ENCODE measurements around the gene C4BPA.

Gene C4BPA

DNA sequence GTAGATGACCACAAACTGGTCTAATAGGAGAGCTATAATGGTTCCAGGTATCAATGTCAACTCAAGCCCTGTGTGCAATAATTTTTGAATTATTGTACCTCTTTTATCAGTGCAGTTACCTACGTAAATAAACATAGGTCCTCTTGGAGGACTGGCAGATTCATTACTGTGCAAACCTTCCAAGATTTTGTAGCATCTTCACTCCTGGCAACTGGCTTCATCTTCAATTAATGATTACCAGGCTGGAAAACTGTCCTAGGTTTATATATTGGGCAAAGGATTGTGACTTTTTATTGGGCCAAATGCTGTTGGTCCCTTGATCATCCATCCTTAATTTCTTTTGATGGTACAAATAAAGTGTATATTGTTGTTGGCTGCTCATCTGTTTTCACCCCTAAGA lies 35.6 kb downstream of the C4BPA start:
- H3K9me3 ChIP-seq (ENCODE audit: control insufficient read depth in 5 of 5, low read length in 5 of 5), result no peaks in the 10 kb centered on the region
- H3K36me3 ChIP-seq (ENCODE audit: control insufficient read depth in 5 of 5, insufficient read depth in 5 of 5, low read length in 5 of 5), result no peaks in the 10 kb centered on the region
- H3K27me3 ChIP-seq (ENCODE audit: control insufficient read depth in 5 of 5, insufficient read depth in 4 of 5, low read length in 5 of 5), result no peaks in the 10 kb centered on the region
- no peaks in the 10 kb centered on the region for H3K4me1 ChIP-seq (ENCODE audit: control insufficient read depth in 5 of 5, insufficient read depth in 5 of 5, low read length in 5 of 5)
- H3K4me3 ChIP-seq (ENCODE audit: low read depth in 1 of 5, low read length in 5 of 5), result no peak overlapping the region
- no peak overlapping the region for H3K9ac ChIP-seq (ENCODE audit: low read length in 5 of 5)
- no peak overlapping the region for H3K27ac ChIP-seq (ENCODE audit: low read depth, low read length)

DNA sequence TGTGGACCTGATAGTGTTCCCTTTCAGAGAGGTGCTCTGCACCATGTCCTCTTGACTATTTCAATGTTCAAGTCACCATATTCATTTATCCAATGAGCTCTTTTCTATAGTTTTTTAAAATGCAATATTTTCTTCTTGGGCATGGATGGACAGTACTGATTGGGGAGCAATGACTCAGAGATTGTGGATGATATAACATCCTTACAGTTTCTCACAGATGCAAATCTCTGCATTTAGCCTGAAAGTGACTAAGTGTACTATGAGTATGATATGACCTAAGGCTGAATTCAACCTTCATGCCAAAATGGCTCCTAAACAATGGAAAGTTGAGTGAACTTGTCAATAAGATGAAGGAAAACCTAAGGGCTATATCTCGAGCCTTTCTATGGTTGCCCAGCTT lies 36.5 kb downstream of the C4BPA start:
- H3K4me1 ChIP-seq (ENCODE audit: control insufficient read depth in 5 of 5, insufficient read depth in 5 of 5, low read length in 5 of 5), result no peaks in the 10 kb centered on the region
- no peak overlapping the region for H3K27ac ChIP-seq (ENCODE audit: low read depth, low read length)
- H3K36me3 ChIP-seq (ENCODE audit: control insufficient read depth in 5 of 5, insufficient read depth in 5 of 5, low read length in 5 of 5), result no peaks in the 10 kb centered on the region
- H3K27me3 ChIP-seq (ENCODE audit: control insufficient read depth in 5 of 5, insufficient read depth in 4 of 5, low read length in 5 of 5), result no peaks in the 10 kb centered on the region
- H3K9ac ChIP-seq (ENCODE audit: low read length in 5 of 5), result no peak overlapping the region
- H3K9me3 ChIP-seq (ENCODE audit: control insufficient read depth in 5 of 5, low read length in 5 of 5), result no peaks in the 10 kb centered on the region
- no peak overlapping the region for H3K4me3 ChIP-seq (ENCODE audit: low read depth in 1 of 5, low read length in 5 of 5)

DNA sequence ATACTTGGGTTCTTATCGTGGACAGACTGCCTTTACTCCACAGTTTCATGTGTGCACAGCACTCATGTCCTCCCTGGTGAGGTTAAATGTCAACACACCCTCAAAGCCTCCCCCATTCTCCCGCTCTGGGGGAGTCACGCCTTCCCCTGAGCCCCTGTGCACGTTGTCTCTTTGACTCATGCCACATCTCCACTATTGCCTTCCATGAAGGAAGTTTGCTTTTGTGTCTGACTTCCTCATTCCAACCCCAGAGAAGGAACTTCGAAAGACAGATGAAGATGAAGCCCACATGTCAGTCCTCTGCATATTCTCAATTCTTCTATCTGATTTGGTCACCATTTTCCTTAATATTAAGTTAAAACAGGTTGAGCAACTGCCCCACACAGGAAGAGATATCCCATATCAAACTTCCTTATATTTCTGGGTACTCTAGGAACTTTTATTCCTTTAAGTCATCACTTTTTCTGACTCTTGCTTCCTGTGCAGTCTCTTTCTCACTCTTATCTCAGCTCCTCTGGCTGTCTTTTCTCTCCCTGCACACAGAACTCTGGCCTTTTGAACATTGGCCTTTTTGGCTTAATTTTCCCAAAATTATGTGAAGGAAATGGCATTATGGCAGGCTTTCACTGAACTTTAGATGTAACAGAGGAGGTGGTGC lies 41.5 kb downstream of the C4BPA start:
- no peak overlapping the region for H3K4me3 ChIP-seq (ENCODE audit: low read depth in 1 of 5, low read length in 5 of 5)
- H3K27me3 ChIP-seq (ENCODE audit: control insufficient read depth in 5 of 5, insufficient read depth in 4 of 5, low read length in 5 of 5), result no peaks in the 10 kb centered on the region
- H3K4me1 ChIP-seq (ENCODE audit: control insufficient read depth in 5 of 5, insufficient read depth in 5 of 5, low read length in 5 of 5), result no peaks in the 10 kb centered on the region
- H3K36me3 ChIP-seq (ENCODE audit: control insufficient read depth in 5 of 5, insufficient read depth in 5 of 5, low read length in 5 of 5), result no peaks in the 10 kb centered on the region
- no peaks in the 10 kb centered on the region for H3K9me3 ChIP-seq (ENCODE audit: control insufficient read depth in 5 of 5, low read length in 5 of 5)
- no peak overlapping the region for H3K9ac ChIP-seq (ENCODE audit: low read length in 5 of 5)
- H3K27ac ChIP-seq (ENCODE audit: low read depth, low read length), result no peak overlapping the region

DNA sequence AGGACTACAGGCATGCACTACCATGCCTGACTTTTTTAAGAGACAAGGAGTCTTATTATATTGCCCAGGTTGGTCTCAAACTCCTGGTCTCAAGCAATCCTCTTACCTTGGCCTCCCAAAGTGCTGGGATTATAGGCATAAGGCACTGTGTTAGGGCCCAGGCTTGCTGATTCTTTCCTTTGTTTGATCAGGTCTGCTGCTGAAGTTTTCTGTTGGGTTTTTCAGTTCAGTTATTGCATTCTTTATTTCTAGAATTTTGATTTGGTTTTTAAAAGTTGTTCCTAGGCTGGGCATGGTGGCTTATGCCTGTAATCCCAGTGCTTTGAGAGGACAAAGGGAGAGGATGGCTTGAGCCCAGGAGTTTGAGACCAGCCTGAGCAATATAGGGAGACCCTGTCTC lies 47.9 kb downstream of the C4BPA start:
- no peaks in the 10 kb centered on the region for H3K36me3 ChIP-seq (ENCODE audit: control insufficient read depth in 5 of 5, insufficient read depth in 5 of 5, low read length in 5 of 5)
- no peak overlapping the region for H3K27ac ChIP-seq (ENCODE audit: low read depth, low read length)
- no peak overlapping the region for H3K4me3 ChIP-seq (ENCODE audit: low read depth in 1 of 5, low read length in 5 of 5)

DNA sequence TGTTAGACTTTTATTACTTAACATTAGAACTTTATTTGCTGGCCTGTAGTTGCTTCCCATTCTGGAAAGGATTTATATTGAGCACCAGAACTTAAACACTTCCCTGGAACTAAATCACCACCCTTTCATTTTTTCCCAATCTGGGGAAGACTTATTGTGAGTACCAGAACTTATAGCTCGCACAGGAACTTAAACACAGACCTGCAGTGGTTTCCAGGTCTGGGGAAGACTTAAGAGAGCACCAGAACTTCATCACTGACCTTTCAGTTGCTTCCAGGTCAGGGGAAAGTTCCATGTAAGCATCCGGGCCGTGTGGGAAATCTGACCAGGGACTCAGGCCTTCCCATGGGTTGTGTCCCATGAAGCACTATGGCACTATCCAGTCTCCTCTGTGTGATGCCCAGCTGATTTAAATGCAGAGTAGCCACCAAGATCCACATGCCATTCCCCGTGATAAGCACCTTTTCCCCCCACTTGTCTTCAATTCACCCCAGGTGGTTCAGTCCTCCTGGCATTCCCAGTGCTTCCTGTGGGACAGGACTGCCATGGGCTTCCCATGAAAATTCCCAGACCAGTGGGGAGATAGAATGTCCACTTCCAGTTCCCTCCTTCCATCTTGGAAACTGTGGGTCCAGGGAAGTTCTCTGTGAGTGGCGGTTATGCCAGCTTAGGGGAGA lies 48.9 kb downstream of the C4BPA start:
- Histone ChIP-seq H3K4me1 (ENCODE audit: control insufficient read depth in 5 of 5, insufficient read depth in 5 of 5, low read length in 5 of 5) (peaks cover 0 to 4% (median 2%) of the 10 kb centered on the region in 5 donors), H3K27me3 (ENCODE audit: control insufficient read depth in 5 of 5, insufficient read depth in 4 of 5, low read length in 5 of 5) (no peaks in the 10 kb centered on the region), H3K9ac (ENCODE audit: low read length in 5 of 5) (peak overlapping the region in 1 of 5 donors; percentile 52), H3K4me3 (ENCODE audit: low read depth in 1 of 5, low read length in 5 of 5) (no peak overlapping the region), H3K36me3 (ENCODE audit: control insufficient read depth in 5 of 5, insufficient read depth in 5 of 5, low read length in 5 of 5) (no peaks in the 10 kb centered on the region), H3K9me3 (ENCODE audit: control insufficient read depth in 5 of 5, low read length in 5 of 5) (peaks cover 3 to 14% (median 9%) of the 10 kb centered on the region in 5 donors), H3K27ac (ENCODE audit: low read depth, low read length) (no peak overlapping the region)

More for the DNA sequence above, 47.9 kb downstream of the C4BPA start:
- no peaks in the 10 kb centered on the region for H3K27me3 ChIP-seq (ENCODE audit: control insufficient read depth in 5 of 5, insufficient read depth in 4 of 5, low read length in 5 of 5)
- peaks cover 3 to 12% (median 9%) of the 10 kb centered on the region in 5 donors for H3K9me3 ChIP-seq (ENCODE audit: control insufficient read depth in 5 of 5, low read length in 5 of 5)
- H3K4me1 ChIP-seq (ENCODE audit: control insufficient read depth in 5 of 5, insufficient read depth in 5 of 5, low read length in 5 of 5), result peaks cover 0 to 4% (median 0%) of the 10 kb centered on the region in 5 donors
- H3K9ac ChIP-seq (ENCODE audit: low read length in 5 of 5), result no peak overlapping the region

DNA sequence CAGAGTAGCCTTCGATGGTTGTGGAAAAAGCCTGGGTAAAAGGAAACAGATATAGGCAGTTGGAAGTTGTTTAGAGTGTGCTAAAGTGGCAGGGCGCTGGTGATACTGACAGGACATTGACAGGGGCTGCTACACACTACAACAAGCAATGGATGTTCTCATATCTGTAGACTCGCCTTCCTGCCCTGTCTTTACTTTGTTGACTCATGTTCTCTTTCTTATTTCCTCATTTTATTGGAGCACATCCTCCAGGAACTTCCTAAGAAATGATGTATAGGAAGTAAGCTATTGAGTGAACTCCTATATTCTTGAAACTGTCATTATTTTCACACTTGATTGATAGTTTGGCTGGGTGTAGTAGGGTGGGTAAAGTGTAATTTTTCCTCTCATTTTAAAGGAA lies 51.0 kb downstream of the C4BPA start:
- Histone ChIP-seq H3K27me3 (ENCODE audit: control insufficient read depth in 5 of 5, insufficient read depth in 4 of 5, low read length in 5 of 5) (no peaks in the 10 kb centered on the region), H3K9ac (ENCODE audit: low read length in 5 of 5) (no peak overlapping the region), H3K27ac (ENCODE audit: low read depth, low read length) (no peak overlapping the region), H3K36me3 (ENCODE audit: control insufficient read depth in 5 of 5, insufficient read depth in 5 of 5, low read length in 5 of 5) (no peaks in the 10 kb centered on the region), H3K9me3 (ENCODE audit: control insufficient read depth in 5 of 5, low read length in 5 of 5) (peaks cover 3 to 15% (median 9%) of the 10 kb centered on the region in 5 donors), H3K4me1 (ENCODE audit: control insufficient read depth in 5 of 5, insufficient read depth in 5 of 5, low read length in 5 of 5) (peaks cover 0 to 4% (median 2%) of the 10 kb centered on the region in 5 donors), H3K4me3 (ENCODE audit: low read depth in 1 of 5, low read length in 5 of 5) (no peak overlapping the region)

DNA sequence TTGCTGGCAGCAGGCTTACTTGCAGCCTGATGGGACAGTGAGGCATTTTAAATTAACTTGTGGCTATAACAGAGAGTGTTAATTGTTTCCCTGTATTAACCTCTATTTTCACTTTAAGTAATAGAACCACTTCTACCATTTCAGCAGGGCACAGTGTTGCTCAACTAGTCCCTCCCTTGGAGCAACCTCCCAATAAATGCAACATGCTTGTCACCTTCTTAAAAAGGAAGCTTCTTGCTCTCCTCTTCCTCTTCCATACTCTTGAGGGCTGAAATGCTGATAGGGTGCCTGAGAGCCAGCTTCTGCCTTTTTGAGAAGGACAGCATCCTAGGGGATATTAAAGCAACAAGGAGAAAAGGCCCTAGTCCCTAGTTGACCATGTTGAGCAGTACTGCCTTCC lies 52.1 kb downstream of the C4BPA start:
- Histone ChIP-seq H3K9me3 (ENCODE audit: control insufficient read depth in 5 of 5, low read length in 5 of 5) (peaks cover 3 to 15% (median 9%) of the 10 kb centered on the region in 5 donors), H3K9ac (ENCODE audit: low read length in 5 of 5) (no peak overlapping the region), H3K4me3 (ENCODE audit: low read depth in 1 of 5, low read length in 5 of 5) (no peak overlapping the region), H3K4me1 (ENCODE audit: control insufficient read depth in 5 of 5, insufficient read depth in 5 of 5, low read length in 5 of 5) (peaks cover 0 to 4% (median 2%) of the 10 kb centered on the region in 5 donors), H3K36me3 (ENCODE audit: control insufficient read depth in 5 of 5, insufficient read depth in 5 of 5, low read length in 5 of 5) (no peaks in the 10 kb centered on the region), H3K27ac (ENCODE audit: low read depth, low read length) (no peak overlapping the region), H3K27me3 (ENCODE audit: control insufficient read depth in 5 of 5, insufficient read depth in 4 of 5, low read length in 5 of 5) (no peaks in the 10 kb centered on the region)

DNA sequence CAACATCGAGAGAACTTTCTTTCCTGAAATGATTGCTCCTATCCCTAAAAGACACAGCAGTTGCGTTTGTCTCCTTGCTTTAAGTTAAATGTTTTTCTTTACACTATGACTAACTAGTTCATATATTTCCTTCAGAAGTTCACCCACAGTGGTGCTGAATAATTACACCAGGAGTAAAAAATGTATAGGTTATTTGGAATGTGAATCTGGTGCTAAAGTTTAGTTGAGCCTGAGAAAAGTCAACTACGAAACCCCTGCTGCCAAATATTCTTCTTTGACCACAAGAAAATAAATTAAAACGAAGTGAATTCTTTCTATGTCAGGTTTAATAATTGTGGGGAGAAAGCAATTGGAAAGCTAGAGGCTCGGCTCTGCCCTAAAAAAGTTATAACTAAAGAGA lies 52.8 kb downstream of the C4BPA start:
- no peak overlapping the region for H3K9ac ChIP-seq (ENCODE audit: low read length in 5 of 5)
- H3K4me3 ChIP-seq (ENCODE audit: low read depth in 1 of 5, low read length in 5 of 5), result no peak overlapping the region
- no peak overlapping the region for H3K27ac ChIP-seq (ENCODE audit: low read depth, low read length)
- H3K9me3 ChIP-seq (ENCODE audit: control insufficient read depth in 5 of 5, low read length in 5 of 5), result peaks cover 3 to 10% (median 7%) of the 10 kb centered on the region in 5 donors
- no peaks in the 10 kb centered on the region for H3K36me3 ChIP-seq (ENCODE audit: control insufficient read depth in 5 of 5, insufficient read depth in 5 of 5, low read length in 5 of 5)
- no peaks in the 10 kb centered on the region for H3K27me3 ChIP-seq (ENCODE audit: control insufficient read depth in 5 of 5, insufficient read depth in 4 of 5, low read length in 5 of 5)
- peaks cover 0 to 4% (median 2%) of the 10 kb centered on the region in 5 donors for H3K4me1 ChIP-seq (ENCODE audit: control insufficient read depth in 5 of 5, insufficient read depth in 5 of 5, low read length in 5 of 5)

DNA sequence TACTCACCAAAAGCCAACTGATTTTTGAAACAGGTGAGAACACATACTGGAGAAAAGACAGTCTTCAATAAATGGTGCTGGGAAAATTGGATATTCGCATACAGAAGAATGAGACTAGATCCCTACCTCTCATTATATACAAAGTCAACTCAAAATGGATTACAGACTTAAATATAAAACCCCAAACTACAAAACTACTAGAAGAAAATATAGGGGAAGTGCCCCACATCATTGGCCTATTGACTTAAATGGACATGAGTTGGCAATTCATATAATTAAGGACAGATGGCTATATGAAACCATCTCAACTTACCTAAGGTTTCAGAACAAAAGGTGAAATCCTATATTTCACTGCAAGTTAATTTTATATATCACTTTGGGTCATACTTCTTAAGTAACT lies 60.1 kb downstream of the C4BPA start:
- Histone ChIP-seq H3K36me3 (ENCODE audit: control insufficient read depth in 5 of 5, insufficient read depth in 5 of 5, low read length in 5 of 5) (no peaks in the 10 kb centered on the region), H3K9ac (ENCODE audit: low read length in 5 of 5) (no peak overlapping the region), H3K27ac (ENCODE audit: low read depth, low read length) (no peak overlapping the region), H3K9me3 (ENCODE audit: control insufficient read depth in 5 of 5, low read length in 5 of 5) (peaks cover 0 to 2% (median 0%) of the 10 kb centered on the region in 5 donors), H3K27me3 (ENCODE audit: control insufficient read depth in 5 of 5, insufficient read depth in 4 of 5, low read length in 5 of 5) (no peaks in the 10 kb centered on the region), H3K4me1 (ENCODE audit: control insufficient read depth in 5 of 5, insufficient read depth in 5 of 5, low read length in 5 of 5) (no peaks in the 10 kb centered on the region), H3K4me3 (ENCODE audit: low read depth in 1 of 5, low read length in 5 of 5) (no peak overlapping the region)

DNA sequence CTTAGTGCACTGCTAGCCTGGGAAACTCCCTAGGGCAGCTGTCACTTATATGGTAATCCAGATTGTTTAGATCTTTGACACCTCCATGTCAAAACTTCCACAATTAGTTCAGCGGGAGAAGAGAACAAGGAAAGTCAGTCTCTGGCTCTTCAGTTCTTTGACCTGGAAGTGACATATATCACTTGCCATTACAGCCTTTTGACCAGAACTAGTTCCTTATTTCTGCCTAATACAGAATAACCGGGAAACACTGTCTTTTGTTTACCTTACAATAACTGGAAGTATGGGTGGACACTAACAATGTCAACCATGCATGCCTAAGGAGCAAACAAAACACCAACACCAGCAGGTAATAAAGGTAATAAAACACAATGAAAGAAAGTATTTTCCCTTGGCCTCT lies 68.3 kb downstream of the C4BPA start:
- Histone ChIP-seq H3K4me3 (ENCODE audit: low read depth in 1 of 5, low read length in 5 of 5) (no peak overlapping the region), H3K9me3 (ENCODE audit: control insufficient read depth in 5 of 5, low read length in 5 of 5) (no peaks in the 10 kb centered on the region), H3K27me3 (ENCODE audit: control insufficient read depth in 5 of 5, insufficient read depth in 4 of 5, low read length in 5 of 5) (no peaks in the 10 kb centered on the region), H3K27ac (ENCODE audit: low read depth, low read length) (no peak overlapping the region), H3K36me3 (ENCODE audit: control insufficient read depth in 5 of 5, insufficient read depth in 5 of 5, low read length in 5 of 5) (no peaks in the 10 kb centered on the region), H3K4me1 (ENCODE audit: control insufficient read depth in 5 of 5, insufficient read depth in 5 of 5, low read length in 5 of 5) (no peaks in the 10 kb centered on the region), H3K9ac (ENCODE audit: low read length in 5 of 5) (no peak overlapping the region)
